ENCODE results near the gene LHX3. TPM values are rescaled to one million over a fixed set of nuclear protein-coding genes. Genes with fewer than 3 reads are reported as not detected.

The LHX3 gene
- total RNA-seq, 2 donors from 2014 or later, result 1.3 TPM; not detected in 1

- H3K4me1 ChIP-seq (replicated peaks), result no peaks in the 10 kb centered on the region
- peaks cover 0 to 4% of the 10 kb centered on the region in 2 donors for H3K36me3 ChIP-seq
- 93% methylated on average over 17 of the region's 17 CpGs for WGBS
- peaks cover 8% of the 10 kb centered on the region for H3K27me3 ChIP-seq (replicated peaks; ENCODE audit: insufficient read depth)
- no peak overlapping the region for H3K27ac ChIP-seq
- no peaks in the 10 kb centered on the region for H3K9me3 ChIP-seq
- intact Hi-C loops (cut with DNase I), result no loop called here
- no peak overlapping the region for H3K4me3 ChIP-seq
- TF ChIP-seq CTCF (IDR thresholded peaks at IDR 0.05), result no peak
- TF ChIP-seq POLR2AphosphoS5 (IDR thresholded peaks at IDR 0.05), result no peak
- no peak for DNase-seq (ENCODE audit: low spot score)
Observed at GRCh38 chr9:136209232-136209631, 4.3 kb upstream of the LHX3 start.

- TF ChIP-seq POLR2A (IDR thresholded peaks at IDR 0.05) (no peak), CTCF (IDR thresholded peaks at IDR 0.05) (no peak), POLR2AphosphoS5 (IDR thresholded peaks at IDR 0.05) (no peak)
- Histone ChIP-seq H3K27me3 (replicated peaks; ENCODE audit: insufficient read depth) (peaks cover 14% of the 10 kb centered on the region), H3K4me3 (no peak overlapping the region), H3K4me1 (replicated peaks) (no peaks in the 10 kb centered on the region), H3K27ac (no peak overlapping the region), H3K9me3 (no peaks in the 10 kb centered on the region), H3K36me3 (peaks cover 0 to under 1% of the 10 kb centered on the region in 2 donors)
- intact Hi-C loops (cut with DNase I), result no loop called here
- DNase-seq (ENCODE audit: low spot score), result no peak
- 66% methylated on average over 15 of the region's 17 CpGs for WGBS
Observed at GRCh38 chr9:136208675-136209074, 3.7 kb upstream of the LHX3 start.

- Histone ChIP-seq H3K36me3 (no peaks in the 10 kb centered on the region), H3K27me3 (replicated peaks; ENCODE audit: insufficient read depth) (peaks cover 22% of the 10 kb centered on the region), H3K4me1 (replicated peaks) (no peaks in the 10 kb centered on the region), H3K4me3 (no peak overlapping the region), H3K27ac (no peak overlapping the region), H3K9me3 (no peaks in the 10 kb centered on the region)
- intact Hi-C loops (cut with DNase I), result no loop called here
- TF ChIP-seq CTCF (IDR thresholded peaks at IDR 0.05), result no peak
- no peak for TF ChIP-seq POLR2A (IDR thresholded peaks at IDR 0.05)
- no peak for TF ChIP-seq POLR2AphosphoS5 (IDR thresholded peaks at IDR 0.05)
- DNase-seq (ENCODE audit: low spot score), result no peak
- 83% methylated on average over 9 of the region's 9 CpGs for WGBS
Observed at GRCh38 chr9:136207616-136208015, 2.7 kb upstream of the LHX3 start.

GRCh38 chr9:136206602-136207275 lies 1.8 kb upstream of the LHX3 start:
- no peak overlapping the region for H3K4me3 ChIP-seq
- H3K27me3 ChIP-seq (replicated peaks; ENCODE audit: insufficient read depth), result peaks cover 31% of the 10 kb centered on the region
- H3K27ac ChIP-seq, result no peak overlapping the region
- H3K4me1 ChIP-seq (replicated peaks), result no peaks in the 10 kb centered on the region
- 82% methylated on average over 16 of the region's 16 CpGs for WGBS
- H3K36me3 ChIP-seq, result no peaks in the 10 kb centered on the region
- intact Hi-C loops (cut with DNase I), result no loop called here
- no peak for DNase-seq (ENCODE audit: low spot score)
- H3K9me3 ChIP-seq, result no peaks in the 10 kb centered on the region
- TF ChIP-seq CTCF (IDR thresholded peaks at IDR 0.05), result no peak
- TF ChIP-seq POLR2AphosphoS5 (IDR thresholded peaks at IDR 0.05), result no peak
- no peak for TF ChIP-seq POLR2A (IDR thresholded peaks at IDR 0.05)

GRCh38 chr9:136205707-136205992 lies 722 bp upstream of the LHX3 start:
- H3K9me3 ChIP-seq, result no peaks in the 10 kb centered on the region
- TF ChIP-seq CTCF (IDR thresholded peaks at IDR 0.05), result no peak
- no peak for TF ChIP-seq POLR2AphosphoS5 (IDR thresholded peaks at IDR 0.05)
- no peak for TF ChIP-seq POLR2A (IDR thresholded peaks at IDR 0.05)
- H3K27me3 ChIP-seq (replicated peaks; ENCODE audit: insufficient read depth), result peaks cover 42% of the 10 kb centered on the region
- H3K4me3 ChIP-seq, result no peak overlapping the region
- intact Hi-C loops (cut with DNase I), result no loop called here
- H3K36me3 ChIP-seq, result no peaks in the 10 kb centered on the region
- H3K27ac ChIP-seq, result no peak overlapping the region
- WGBS, result 93% methylated on average over 5 of the region's 5 CpGs
- no peak for DNase-seq (ENCODE audit: low spot score)
- H3K4me1 ChIP-seq (replicated peaks), result no peaks in the 10 kb centered on the region

Measured in prostate gland (tissue), 2 donors.